ENCODE measurements around the gene ANXA8.
"Not testable (repeated sequence)": the region's sequence is repeated elsewhere in the genome, so short reads cannot be mapped to it uniquely, and the experiment has no call there.

Gene ANXA8, protein sequence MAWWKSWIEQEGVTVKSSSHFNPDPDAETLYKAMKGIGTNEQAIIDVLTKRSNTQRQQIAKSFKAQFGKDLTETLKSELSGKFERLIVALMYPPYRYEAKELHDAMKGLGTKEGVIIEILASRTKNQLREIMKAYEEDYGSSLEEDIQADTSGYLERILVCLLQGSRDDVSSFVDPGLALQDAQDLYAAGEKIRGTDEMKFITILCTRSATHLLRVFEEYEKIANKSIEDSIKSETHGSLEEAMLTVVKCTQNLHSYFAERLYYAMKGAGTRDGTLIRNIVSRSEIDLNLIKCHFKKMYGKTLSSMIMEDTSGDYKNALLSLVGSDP

DNA sequence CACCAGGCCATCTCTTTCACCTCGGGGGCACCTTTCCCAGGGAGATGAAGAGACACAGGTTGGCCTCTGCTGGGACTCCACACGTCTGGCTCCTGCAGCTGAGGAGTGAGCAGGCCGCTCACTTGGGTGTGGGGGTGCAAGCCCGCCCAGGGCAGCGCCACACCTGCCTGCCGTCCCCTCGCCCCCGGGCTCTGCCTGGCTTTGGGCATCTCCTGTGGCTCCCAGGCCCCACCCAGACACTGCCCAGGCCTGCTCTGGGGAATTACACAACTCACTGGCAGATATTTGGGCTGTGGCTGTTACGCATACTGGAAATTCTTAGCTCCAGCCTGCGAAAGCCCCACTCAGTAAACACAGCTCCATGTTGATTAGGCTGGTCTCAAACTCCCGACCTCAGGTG, at the start of gene ANXA8:
Gene ANXA8, minus strand, starts transcription at position 193 of the 400 bp plus-strand sequence. Its CDS starts 182 bp downstream, at position 11.
- DNase-seq (ENCODE audit: extremely low spot score, insufficient read length, low read depth); FAIRE-seq: not testable (repeated sequence)

- not testable (repeated sequence) for FAIRE-seq
Measured at GRCh38 chr10:47523475-47523874, 39.6 kb upstream of the ANXA8 start, which contains the start of gene AGAP9. Gene AGAP9, minus strand, starts transcription at chr10:47523638. Its CDS starts 112 bp downstream, at chr10:47523526.

DNA sequence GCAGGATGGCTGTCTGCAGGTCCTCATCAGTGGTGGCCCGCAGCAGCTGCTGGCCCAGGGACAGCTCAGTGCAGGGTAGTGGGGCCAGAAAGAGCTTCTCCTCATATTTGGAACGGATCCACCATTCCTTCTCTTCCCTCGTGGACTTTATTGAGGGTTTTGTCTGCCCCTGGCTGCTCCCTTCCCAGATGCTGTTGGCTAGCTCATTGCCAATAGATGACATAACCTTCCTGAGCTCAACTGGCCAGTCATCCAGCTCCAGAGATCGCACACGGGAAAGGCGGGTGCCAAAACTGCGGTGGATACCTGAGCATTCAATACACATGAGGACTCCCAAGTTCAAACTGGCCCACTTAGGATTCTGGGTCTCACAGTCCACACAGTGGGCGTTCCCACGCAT, 18.4 kb upstream of the ANXA8 start:
- DNase-seq (ENCODE audit: extremely low spot score, insufficient read length, low read depth); FAIRE-seq: not testable (repeated sequence)

More at GRCh38 chr10:47523475-47523874, 39.6 kb upstream of the ANXA8 start, which contains the start of gene AGAP9:
- DNase-seq (ENCODE audit: extremely low spot score, insufficient read length, low read depth): not testable (repeated sequence)

GRCh38 chr10:47494226-47494625, 10.3 kb upstream of the ANXA8 start:
- FAIRE-seq; DNase-seq (ENCODE audit: extremely low spot score, insufficient read length, low read depth): not testable (repeated sequence)

- not testable (repeated sequence) for DNase-seq (ENCODE audit: extremely low spot score, insufficient read length, low read depth); FAIRE-seq
Measured at GRCh38 chr10:47491600-47491999, 7.7 kb upstream of the ANXA8 start, which contains the start of gene FAM25G. Gene FAM25G, minus strand, starts transcription at chr10:47491700. Its CDS starts 26 bp downstream, at chr10:47491674.

GRCh38 chr10:47489630-47490029, 5.7 kb upstream of the ANXA8 start:
- not testable (repeated sequence) for DNase-seq (ENCODE audit: extremely low spot score, insufficient read length, low read depth); FAIRE-seq

DNA sequence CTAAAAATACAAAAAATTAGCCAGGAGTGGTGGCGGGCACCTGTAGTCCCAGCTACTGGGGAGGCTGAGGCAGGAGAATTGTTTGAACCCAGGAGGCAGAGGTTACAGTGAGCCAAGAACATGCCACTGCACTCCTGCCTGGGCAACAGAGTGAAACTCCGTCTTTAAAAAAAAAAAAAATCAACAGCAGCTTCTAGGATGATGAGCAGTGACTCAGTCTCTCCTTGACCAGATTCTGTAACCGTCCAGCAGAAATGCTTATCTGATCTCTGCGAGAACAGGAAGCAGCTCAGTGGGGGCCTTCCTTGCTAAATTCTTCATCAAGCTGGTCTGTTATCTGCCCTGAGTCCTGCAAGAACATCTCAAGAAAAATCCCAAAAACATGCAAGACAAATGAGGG, 2.0 kb upstream of the ANXA8 start:
- DNase-seq (ENCODE audit: extremely low spot score, insufficient read length, low read depth); FAIRE-seq: not testable (repeated sequence)

- not testable (repeated sequence) for DNase-seq (ENCODE audit: extremely low spot score, insufficient read length, low read depth); FAIRE-seq
Measured at GRCh38 chr10:47484786-47485185, 871 bp upstream of the ANXA8 start.

DNA sequence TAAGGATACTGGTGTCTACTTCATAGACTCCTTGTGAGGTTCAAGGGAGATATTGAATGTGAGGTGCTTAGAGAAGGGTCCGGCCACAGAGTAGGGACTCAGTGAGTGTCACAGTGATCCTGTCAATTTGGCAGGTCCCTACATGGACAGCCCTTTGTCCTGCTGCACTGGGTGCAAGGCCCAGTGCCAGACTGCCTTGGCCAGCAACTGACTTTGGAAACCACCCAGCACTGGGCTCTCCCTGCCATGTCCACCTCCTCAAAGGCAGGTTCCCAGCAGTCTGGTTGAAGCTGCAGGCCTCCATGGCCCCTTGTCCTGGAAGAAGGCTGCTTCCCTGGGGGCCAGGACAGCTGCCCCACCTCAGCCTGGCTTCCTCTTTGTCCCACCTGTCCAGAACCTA, 1.5 kb downstream of the ANXA8 start:
- FAIRE-seq; DNase-seq (ENCODE audit: extremely low spot score, insufficient read length, low read depth): not testable (repeated sequence)

GRCh38 chr10:47481768-47482181, 2.1 kb downstream of the ANXA8 start:
- DNase-seq (ENCODE audit: extremely low spot score, insufficient read length, low read depth); FAIRE-seq: not testable (repeated sequence)

DNA sequence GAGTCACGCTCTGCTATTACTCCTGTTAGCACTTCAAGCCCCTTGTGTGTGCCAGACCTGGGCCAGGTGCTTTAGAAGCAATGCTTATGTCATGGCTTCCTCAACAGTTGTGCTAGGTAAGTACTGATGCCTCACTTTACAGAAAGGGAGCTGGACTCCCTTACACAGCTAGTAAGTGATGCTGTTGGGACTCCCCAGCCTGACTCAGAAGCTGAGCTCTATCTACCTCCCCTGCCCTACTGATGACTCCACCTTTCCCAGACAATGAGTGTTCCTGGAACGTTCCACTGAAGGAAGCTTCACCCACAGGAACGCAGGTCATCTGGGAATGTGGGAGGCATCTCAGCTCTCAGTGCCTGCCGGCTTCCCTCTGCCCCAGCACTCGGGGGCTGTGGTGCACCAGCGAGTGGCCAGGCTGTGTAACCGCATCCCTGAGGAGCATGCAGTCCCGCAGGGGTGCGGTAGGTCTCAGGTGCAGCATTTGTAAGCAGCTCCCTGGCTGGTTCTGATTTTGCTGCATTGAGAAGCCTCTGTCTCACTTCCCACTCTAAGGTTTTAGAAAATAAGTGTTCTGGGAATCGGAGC, 2.6 kb downstream of the ANXA8 start:
- not testable (repeated sequence) for FAIRE-seq; DNase-seq (ENCODE audit: extremely low spot score, insufficient read length, low read depth)

DNA sequence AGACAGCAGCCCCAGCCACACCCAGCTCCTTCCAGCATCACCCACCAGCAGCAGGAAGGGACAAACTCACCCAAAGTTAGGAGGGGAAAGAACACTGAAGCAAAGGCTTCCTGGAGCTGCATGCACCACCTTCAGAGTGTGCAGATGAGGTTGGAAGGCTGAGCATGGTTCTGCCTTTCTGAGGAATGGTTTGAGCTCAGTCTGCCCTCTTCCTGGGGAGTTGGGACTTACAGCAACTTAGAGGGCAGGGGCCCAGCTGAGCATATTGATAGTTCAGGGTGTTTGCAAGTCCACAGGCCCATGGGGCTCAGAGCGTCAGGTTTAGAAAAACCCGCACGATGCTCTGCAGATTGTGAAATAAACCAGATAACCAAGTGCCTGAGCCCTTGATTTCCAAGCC, 3.8 kb downstream of the ANXA8 start:
- FAIRE-seq; DNase-seq (ENCODE audit: extremely low spot score, insufficient read length, low read depth): not testable (repeated sequence)

DNA sequence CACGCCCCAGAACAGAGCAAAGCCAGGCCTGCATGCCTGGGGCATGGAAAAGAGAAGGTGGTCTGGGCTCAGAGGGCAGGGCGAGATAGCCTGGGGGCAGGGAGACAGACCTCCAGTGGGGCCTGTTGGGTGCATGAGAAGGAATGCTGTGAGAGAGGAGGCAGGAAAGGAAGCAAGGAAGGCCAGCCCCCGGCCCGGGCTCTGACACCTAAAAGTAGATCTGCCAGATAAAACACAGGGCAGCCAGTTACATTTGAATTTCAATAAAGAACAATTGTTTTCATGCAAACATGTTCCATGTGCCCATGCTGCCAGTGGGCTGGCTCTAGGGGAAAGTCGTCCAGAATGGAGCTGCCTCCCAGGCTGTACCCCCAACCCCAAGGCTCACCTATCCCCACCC, 5.8 kb downstream of the ANXA8 start:
- DNase-seq (ENCODE audit: extremely low spot score, insufficient read length, low read depth); FAIRE-seq: not testable (repeated sequence)

- not testable (repeated sequence) for FAIRE-seq; DNase-seq (ENCODE audit: extremely low spot score, insufficient read length, low read depth)
Measured at GRCh38 chr10:47477078-47477477, 6.8 kb downstream of the ANXA8 start.

DNA sequence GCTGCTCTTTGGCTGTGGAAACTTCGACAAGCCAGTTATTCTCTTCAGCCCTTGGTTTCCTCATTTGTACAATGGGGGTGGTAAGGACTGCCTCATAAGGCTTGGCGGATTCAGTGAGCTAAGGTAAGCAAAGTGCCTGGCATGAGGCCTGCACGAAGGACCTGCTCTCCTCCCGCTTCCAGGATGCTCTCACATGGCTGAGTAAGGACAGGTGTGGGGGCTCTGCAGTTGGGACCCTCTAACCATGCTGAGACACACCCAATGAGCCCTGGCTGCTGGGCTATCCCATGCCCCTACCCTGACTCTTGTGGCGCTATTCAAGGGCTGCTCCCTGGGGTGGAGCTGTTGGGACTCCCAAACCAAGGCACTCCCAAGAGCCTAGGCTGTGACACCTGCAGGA, 8.8 kb downstream of the ANXA8 start:
- FAIRE-seq; DNase-seq (ENCODE audit: extremely low spot score, insufficient read length, low read depth): not testable (repeated sequence)

- not testable (repeated sequence) for FAIRE-seq; DNase-seq (ENCODE audit: extremely low spot score, insufficient read length, low read depth)
Measured at GRCh38 chr10:47473516-47473915, 10.4 kb downstream of the ANXA8 start.

- DNase-seq (ENCODE audit: extremely low spot score, insufficient read length, low read depth); FAIRE-seq: not testable (repeated sequence)
Measured at GRCh38 chr10:47472647-47473046, 11.3 kb downstream of the ANXA8 start.

DNA sequence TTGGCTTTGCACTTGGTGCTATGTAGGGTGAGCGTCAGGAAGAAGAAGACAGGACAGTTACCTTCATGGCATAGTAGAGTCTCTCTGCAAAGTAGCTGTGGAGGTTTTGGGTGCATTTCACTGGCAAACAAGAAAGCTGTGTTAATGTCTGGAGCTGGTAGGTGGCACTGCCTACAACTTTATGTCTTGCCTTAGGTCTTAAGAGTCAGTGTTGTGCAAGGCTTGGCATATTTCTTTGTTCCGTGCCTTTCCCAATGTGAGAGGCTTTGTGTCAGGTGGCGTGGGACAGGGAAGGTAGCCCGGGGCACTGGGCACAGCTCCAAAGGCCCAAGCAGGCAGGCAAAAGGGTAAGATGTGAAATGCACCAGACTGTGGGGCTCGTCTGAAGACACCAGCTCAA, 11.8 kb downstream of the ANXA8 start:
- FAIRE-seq; DNase-seq (ENCODE audit: extremely low spot score, insufficient read length, low read depth): not testable (repeated sequence)

GRCh38 chr10:47468731-47469528, 15.0 kb downstream of the ANXA8 start:
- not testable (repeated sequence) for DNase-seq (ENCODE audit: extremely low spot score, insufficient read length, low read depth); FAIRE-seq

DNA sequence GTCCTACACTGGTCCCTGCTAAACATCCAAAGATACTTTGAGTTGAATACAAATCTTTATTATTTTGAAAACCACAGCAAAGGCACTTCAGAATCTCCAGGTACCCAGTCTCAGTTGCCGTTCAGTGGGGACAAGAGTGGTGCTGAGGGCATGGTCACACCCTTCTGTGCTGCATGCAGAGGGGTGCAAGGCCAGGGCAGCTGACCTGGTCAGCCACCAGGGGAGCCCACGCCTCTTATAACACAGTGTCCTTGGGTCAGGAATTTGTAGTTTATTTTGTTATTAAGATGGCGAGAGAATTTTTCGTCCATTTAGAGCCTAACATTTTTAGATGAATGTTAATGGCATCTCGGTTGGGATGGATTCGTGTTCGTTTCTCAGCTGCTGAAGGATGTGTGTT, 16.0 kb downstream of the ANXA8 start:
- not testable (repeated sequence) for FAIRE-seq; DNase-seq (ENCODE audit: extremely low spot score, insufficient read length, low read depth)
